HepG2 (cell line): Measurements from ENCODE around the gene AGGF1. TPM values are rescaled to one million over a fixed set of nuclear protein-coding genes. Genes with fewer than 3 reads are reported as not detected.

ENCODE experiments used
- ARID2 ChIP-seq: sonication (generic); formaldehyde crosslinking; IDR thresholded peaks from 2 replicates; pipeline ENCODE4 v1.8.1; 2022; ENCODE audit warnings: mild to moderate bottlenecking, missing genetic modification reagents, borderline replicate concordance
- ATAD3A ChIP-seq: sonication (generic); formaldehyde crosslinking; IDR thresholded peaks from 2 replicates; pipeline ENCODE4 v1.4.0; 2020; ENCODE audit warnings: missing genetic modification reagents
- CAMTA2 ChIP-seq: sonication (generic); formaldehyde crosslinking; IDR thresholded peaks from 2 replicates; pipeline ENCODE4 v1.4.0; 2020; ENCODE audit warnings: mild to moderate bottlenecking, missing genetic modification reagents, borderline replicate concordance
- E2F5 ChIP-seq: sonication (generic); formaldehyde crosslinking; conservative IDR thresholded peaks from 2 replicates; pipeline ENCODE4 v1.4.0; 2020; ENCODE audit warnings: missing genetic modification reagents
- ETV5 ChIP-seq: IDR thresholded peaks from 2 replicates; pipeline ENCODE4 v1.6.1; 2018; ENCODE audit warnings: missing biosample characterization, missing genetic modification reagents, inconsistent platforms, borderline replicate concordance
- HMG20B ChIP-seq: conservative IDR thresholded peaks from 2 replicates; pipeline ENCODE4 v1.6.1; 2016; ENCODE audit warnings: missing genetic modification reagents, missing compliant biosample characterization
- HNRNPLL ChIP-seq: fragments of 200-400 bp; formaldehyde crosslinking; IDR thresholded peaks from 2 replicates; pipeline ENCODE4 v1.6.1; 2017; ENCODE audit warnings: mild to moderate bottlenecking, low read depth, low read length; ENCODE audit not compliant: poor library complexity, severe bottlenecking
- KLF11 ChIP-seq: IDR thresholded peaks from 2 replicates; pipeline ENCODE4 v1.6.1; 2016; ENCODE audit warnings: missing compliant biosample characterization
- KLF16 ChIP-seq, 2 experiments: sonication (generic) in 1 of 2; formaldehyde crosslinking in 1 of 2; IDR thresholded peaks; 2 replicates each; pipeline versions ENCODE4 v1.6.1 to v1.8.0; 2016 to 2023; ENCODE audit warnings: missing genetic modification reagents in 2 of 2, missing compliant biosample characterization in 1 of 2
- MEIS1 ChIP-seq: sonication (generic); formaldehyde crosslinking; IDR thresholded peaks from 2 replicates; pipeline ENCODE4 v1.9.0; 2021; ENCODE audit warnings: mild to moderate bottlenecking, missing genetic modification reagents, moderate library complexity, borderline replicate concordance
- MXI1 ChIP-seq: IDR thresholded peaks from 3 replicates; pipeline ENCODE4 v1.6.1; 2012; ENCODE audit warnings: low read depth, low read length, inconsistent platforms, borderline replicate concordance
- MYC ChIP-seq: sonication (generic); formaldehyde crosslinking; IDR thresholded peaks from 2 replicates; pipeline ENCODE4 v1.9.0; 2021; ENCODE audit warnings: missing genetic modification reagents, borderline replicate concordance
- NR2C2 ChIP-seq: sonication (generic); formaldehyde crosslinking; IDR thresholded peaks from 2 replicates; pipeline ENCODE4 v1.4.0; 2020; ENCODE audit warnings: missing genetic modification reagents, mild to moderate bottlenecking, moderate library complexity, borderline replicate concordance
- RFX3 ChIP-seq: IDR thresholded peaks from 2 replicates; pipeline ENCODE4 v1.6.1; 2016; ENCODE audit warnings: missing biosample characterization, missing genetic modification reagents
- RFXANK ChIP-seq: IDR thresholded peaks from 2 replicates; pipeline ENCODE4 v1.6.1; 2016
- SCMH1 ChIP-seq: sonication (generic); formaldehyde crosslinking; IDR thresholded peaks from 2 replicates; pipeline ENCODE4 v1.9.0; 2021; ENCODE audit warnings: missing genetic modification reagents, mild to moderate bottlenecking, borderline replicate concordance
- TCF12 ChIP-seq, 2 experiments: fragments of 450-650 bp in 1 of 2; sonication (generic) in 1 of 2; formaldehyde crosslinking in 1 of 2; IDR thresholded peaks; 2 replicates each; pipeline versions ENCODE4 v1.6.1 to v1.8.0; 2017 to 2022; ENCODE audit warnings: antibody characterized with exemption in 1 of 2, mild to moderate bottlenecking in 1 of 2, missing genetic modification reagents in 1 of 2, moderate library complexity in 1 of 2
- TOPORS ChIP-seq: sonication (generic); formaldehyde crosslinking; IDR thresholded peaks from 2 replicates; pipeline ENCODE4 v1.8.0; 2023; ENCODE audit warnings: mild to moderate bottlenecking, missing genetic modification reagents
- ZBTB38 ChIP-seq: sonication (generic); formaldehyde crosslinking; IDR thresholded peaks from 2 replicates; pipeline ENCODE4 v1.5.1; 2020; ENCODE audit warnings: mild to moderate bottlenecking, missing genetic modification reagents
- ZNF44 ChIP-seq: sonication (generic); formaldehyde crosslinking; IDR thresholded peaks from 2 replicates; pipeline ENCODE4 v1.5.1; 2020; ENCODE audit warnings: mild to moderate bottlenecking, missing genetic modification reagents
- ZNF543 ChIP-seq: sonication (generic); formaldehyde crosslinking; IDR thresholded peaks from 2 replicates; pipeline ENCODE4 v1.4.0; 2020; ENCODE audit warnings: mild to moderate bottlenecking, missing genetic modification reagents
- ZNF564 ChIP-seq: sonication (generic); formaldehyde crosslinking; IDR thresholded peaks from 2 replicates; pipeline ENCODE4 v1.8.1; 2023; ENCODE audit warnings: mild to moderate bottlenecking, missing genetic modification reagents
- ZNF816 ChIP-seq: sonication (generic); formaldehyde crosslinking; IDR thresholded peaks from 2 replicates; pipeline ENCODE4 v1.8.0; 2022; ENCODE audit warnings: missing genetic modification reagents, mild to moderate bottlenecking, borderline replicate concordance
- ZSCAN9 ChIP-seq: IDR thresholded peaks from 2 replicates; pipeline ENCODE4 v1.6.1; 2016; ENCODE audit warnings: borderline replicate concordance
- polyA plus RNA-seq, 8 experiments: library from polyadenylated mRNA; depleted of rRNA in 3 of 8; stranded (reverse) in 7 of 8; unstranded in 1 of 8; fragments of >200 nt; fragmentation: Illumina TruSeq in 4 of 8; extraction: Trizol in 4 of 8; gene quantifications; 2 replicates each; pipeline versions ENCODE4 v1.2.1 to v1.2.3, GENCODE V29; 2011 to 2016; ENCODE audit warnings: low read depth in 4 of 8, missing spikeins in 1 of 8, mixed read lengths in 1 of 8; ENCODE audit not compliant: insufficient read depth in 1 of 8
- total RNA-seq, 5 experiments: library from RNA; depleted of rRNA; stranded (reverse); fragments of >200 nt; fragmentation: Illumina TruSeq; extraction: Trizol; gene quantifications; 2 replicates each; pipeline ENCODE4 v1.2.3, GENCODE V29; 2016; ENCODE audit warnings: low read depth in 1 of 5
- TF ChIP-seq, protein P1 (sequence below): sonication (generic); formaldehyde crosslinking; IDR thresholded peaks from 2 replicates; pipeline ENCODE4 v1.8.0; 2022; ENCODE audit warnings: mild to moderate bottlenecking, missing genetic modification reagents
- TF ChIP-seq, protein P2 (sequence below): IDR thresholded peaks from 2 replicates; pipeline ENCODE4 v1.6.1; 2016; ENCODE audit warnings: low read depth

Gene AGGF1
- total and polyA plus RNA-seq, 2 of the 13 experiments (the other 11 are each of a cell fraction or from before 2014, with no cell fraction given), result 12.9 to 15.5 TPM

- TF ChIP-seq RFXANK (CRISPR knock-in tag), result no peak
- no peak for TF ChIP-seq TCF12 (IDR thresholded peaks at IDR 0.05)
- TF ChIP-seq TCF12 (CRISPR knock-in tag; IDR thresholded peaks at IDR 0.05), result 0 out of 2 replicates have a peak, but pooled peaks have one; percentile 39
- TF ChIP-seq, protein P1, sequence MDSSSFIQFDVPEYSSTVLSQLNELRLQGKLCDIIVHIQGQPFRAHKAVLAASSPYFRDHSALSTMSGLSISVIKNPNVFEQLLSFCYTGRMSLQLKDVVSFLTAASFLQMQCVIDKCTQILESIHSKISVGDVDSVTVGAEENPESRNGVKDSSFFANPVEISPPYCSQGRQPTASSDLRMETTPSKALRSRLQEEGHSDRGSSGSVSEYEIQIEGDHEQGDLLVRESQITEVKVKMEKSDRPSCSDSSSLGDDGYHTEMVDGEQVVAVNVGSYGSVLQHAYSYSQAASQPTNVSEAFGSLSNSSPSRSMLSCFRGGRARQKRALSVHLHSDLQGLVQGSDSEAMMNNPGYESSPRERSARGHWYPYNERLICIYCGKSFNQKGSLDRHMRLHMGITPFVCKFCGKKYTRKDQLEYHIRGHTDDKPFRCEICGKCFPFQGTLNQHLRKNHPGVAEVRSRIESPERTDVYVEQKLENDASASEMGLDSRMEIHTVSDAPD (CRISPR knock-in tag), result 0 out of 2 replicates have a peak, but pooled peaks have one; percentile 44
- TF ChIP-seq HNRNPLL, result peak; percentile 96
- peak; percentile 91 for TF ChIP-seq CAMTA2 (CRISPR knock-in tag)
- peak; percentile 71; the same call in 1 of the 3 replicates for TF ChIP-seq MXI1
- TF ChIP-seq RFX3 (CRISPR knock-in tag), result no peak
- TF ChIP-seq, protein P2, sequence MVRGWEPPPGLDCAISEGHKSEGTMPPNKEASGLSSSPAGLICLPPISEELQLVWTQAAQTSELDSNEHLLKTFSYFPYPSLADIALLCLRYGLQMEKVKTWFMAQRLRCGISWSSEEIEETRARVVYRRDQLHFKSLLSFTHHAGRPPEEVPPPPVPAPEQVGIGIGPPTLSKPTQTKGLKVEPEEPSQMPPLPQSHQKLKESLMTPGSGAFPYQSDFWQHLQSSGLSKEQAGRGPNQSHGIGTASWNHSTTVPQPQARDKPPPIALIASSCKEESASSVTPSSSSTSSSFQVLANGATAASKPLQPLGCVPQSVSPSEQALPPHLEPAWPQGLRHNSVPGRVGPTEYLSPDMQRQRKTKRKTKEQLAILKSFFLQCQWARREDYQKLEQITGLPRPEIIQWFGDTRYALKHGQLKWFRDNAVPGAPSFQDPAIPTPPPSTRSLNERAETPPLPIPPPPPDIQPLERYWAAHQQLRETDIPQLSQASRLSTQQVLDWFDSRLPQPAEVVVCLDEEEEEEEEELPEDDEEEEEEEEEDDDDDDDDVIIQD, result peak; percentile 70; the same call in 1 of the 2 replicates
- TF ChIP-seq NR2C2 (CRISPR knock-in tag), result peak; percentile 61
- TF ChIP-seq KLF16 (CRISPR knock-in tag; IDR thresholded peaks at IDR 0.05), result peak in 1 of 2 experiments; percentile 64; a peak in 2 of 4 replicates
- TF ChIP-seq HMG20B, result peak; percentile 18; the same call in 1 of the 2 replicates
- 0 out of 2 replicates have a peak, but pooled peaks have one; percentile 70 for TF ChIP-seq ZNF816 (CRISPR knock-in tag)
- TF ChIP-seq E2F5, result peak; percentile 32; the same call in 1 of the 2 replicates
- peak; percentile 80 for TF ChIP-seq MYC (CRISPR knock-in tag)
- no peak for TF ChIP-seq SCMH1 (CRISPR knock-in tag)
- TF ChIP-seq MEIS1, result peak; percentile 73; the same call in 1 of the 2 replicates
- peak; percentile 36; the same call in 1 of the 2 replicates for TF ChIP-seq ZBTB38
- peak; percentile 86 for TF ChIP-seq ETV5 (CRISPR knock-in tag)
- TF ChIP-seq KLF11 (CRISPR knock-in tag), result no peak
- TF ChIP-seq ZNF564 (CRISPR knock-in tag), result no peak; the same call in 1 of the 2 replicates
- TF ChIP-seq ATAD3A (CRISPR knock-in tag), result no peak
- TF ChIP-seq ZSCAN9 (CRISPR knock-in tag), result peak; percentile 70; the same call in 1 of the 2 replicates
- TF ChIP-seq TOPORS (CRISPR knock-in tag), result peak; percentile 89
- no peak; the same call in none of the 2 replicates for TF ChIP-seq ZNF543 (CRISPR knock-in tag)
- 0 out of 2 replicates have a peak, but pooled peaks have one; percentile 54 for TF ChIP-seq ZNF44 (CRISPR knock-in tag)
- peak; percentile 95 for TF ChIP-seq ARID2 (CRISPR knock-in tag)
Observed at GRCh38 chr5:77030097-77031071, at the start of gene AGGF1 (continued).
